ENCODE measurements around the gene ADAMTS18. TPM values are rescaled to one million over a fixed set of nuclear protein-coding genes. Genes with fewer than 3 reads are reported as not detected.

ADAMTS18 gene
- total RNA-seq, 1 donor from 2014 or later, result not detected

DNA sequence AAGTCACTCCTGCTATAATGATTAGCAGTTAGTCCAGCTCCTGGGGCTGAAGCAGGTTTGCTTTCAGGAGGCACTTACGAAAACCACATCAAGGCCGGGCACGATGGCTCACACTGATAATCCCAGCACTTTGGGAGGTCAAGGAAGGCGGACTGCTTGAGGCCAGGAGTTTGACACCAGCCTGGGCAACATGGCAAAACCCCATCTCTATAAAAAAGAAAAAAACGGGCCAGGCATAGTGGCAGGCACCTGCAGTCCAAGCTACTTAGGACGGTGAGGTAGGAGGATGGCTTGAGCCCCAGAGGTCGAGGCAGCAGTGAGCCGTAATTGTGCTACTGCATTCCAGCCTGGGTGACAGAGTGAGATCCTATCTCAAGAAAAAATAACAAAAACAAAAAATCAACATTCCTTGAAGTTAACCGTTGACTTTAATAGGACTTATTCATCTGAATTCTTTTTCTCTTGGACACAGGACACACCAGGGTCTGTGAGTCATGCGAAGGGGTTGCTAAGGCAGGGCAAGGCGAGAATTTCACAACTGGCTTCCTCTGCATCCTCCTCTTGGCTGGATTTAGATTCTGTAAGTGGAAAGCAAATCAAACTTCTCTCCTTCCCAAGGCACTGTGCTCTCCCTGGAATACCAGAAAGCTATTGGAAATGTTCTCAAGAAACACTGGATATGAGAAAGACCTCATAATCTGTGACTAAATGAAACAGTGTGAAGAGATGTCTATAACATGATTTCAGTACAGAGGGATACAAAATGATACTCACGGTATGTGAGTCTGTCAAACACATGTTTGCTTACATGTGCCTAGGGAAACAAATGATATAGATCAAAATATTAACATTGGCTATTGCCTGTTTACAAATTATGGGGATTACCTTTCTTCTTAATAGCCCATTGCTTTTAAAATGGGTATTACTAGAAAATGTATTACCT, 136.1 kb downstream of the ADAMTS18 start:
- H3K36me3 ChIP-seq, result no peaks in the 10 kb centered on the region
- no peak overlapping the region for H3K27ac ChIP-seq (replicated peaks)
- H3K27me3 ChIP-seq (ENCODE audit: low read depth), result peaks cover 3% of the 10 kb centered on the region
- DNase-seq, result no peak
- H3K4me3 ChIP-seq, result no peak overlapping the region
- H3K4me1 ChIP-seq, result no peaks in the 10 kb centered on the region
- intact Hi-C loops (cut with micrococcal nuclease), result no loop called here
- no peaks in the 10 kb centered on the region for H3K9me3 ChIP-seq (replicated peaks)
- TF ChIP-seq, protein P1, sequence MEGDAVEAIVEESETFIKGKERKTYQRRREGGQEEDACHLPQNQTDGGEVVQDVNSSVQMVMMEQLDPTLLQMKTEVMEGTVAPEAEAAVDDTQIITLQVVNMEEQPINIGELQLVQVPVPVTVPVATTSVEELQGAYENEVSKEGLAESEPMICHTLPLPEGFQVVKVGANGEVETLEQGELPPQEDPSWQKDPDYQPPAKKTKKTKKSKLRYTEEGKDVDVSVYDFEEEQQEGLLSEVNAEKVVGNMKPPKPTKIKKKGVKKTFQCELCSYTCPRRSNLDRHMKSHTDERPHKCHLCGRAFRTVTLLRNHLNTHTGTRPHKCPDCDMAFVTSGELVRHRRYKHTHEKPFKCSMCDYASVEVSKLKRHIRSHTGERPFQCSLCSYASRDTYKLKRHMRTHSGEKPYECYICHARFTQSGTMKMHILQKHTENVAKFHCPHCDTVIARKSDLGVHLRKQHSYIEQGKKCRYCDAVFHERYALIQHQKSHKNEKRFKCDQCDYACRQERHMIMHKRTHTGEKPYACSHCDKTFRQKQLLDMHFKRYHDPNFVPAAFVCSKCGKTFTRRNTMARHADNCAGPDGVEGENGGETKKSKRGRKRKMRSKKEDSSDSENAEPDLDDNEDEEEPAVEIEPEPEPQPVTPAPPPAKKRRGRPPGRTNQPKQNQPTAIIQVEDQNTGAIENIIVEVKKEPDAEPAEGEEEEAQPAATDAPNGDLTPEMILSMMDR (IDR thresholded peaks at IDR 0.05; ENCODE audit: borderline replicate concordance), result no peak

DNA sequence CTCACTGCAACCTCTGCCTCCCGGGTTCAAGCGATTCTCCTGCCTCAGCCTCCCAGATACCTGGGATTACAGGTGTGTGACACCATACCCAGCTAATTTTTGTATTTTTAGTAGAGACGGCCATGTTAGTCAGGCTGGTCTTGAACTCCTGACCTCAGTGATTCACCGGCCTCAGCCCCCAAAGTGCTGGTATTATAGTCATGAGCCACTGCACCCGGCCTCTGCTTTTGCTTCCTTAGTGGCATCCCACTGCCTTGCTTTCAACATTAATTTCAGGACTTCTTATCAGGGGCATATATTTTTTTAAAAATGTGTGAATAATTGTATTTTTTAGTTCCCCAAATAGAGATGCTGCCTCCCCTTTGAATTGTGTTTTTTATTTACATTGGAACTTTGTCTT, 136.8 kb downstream of the ADAMTS18 start:
- TF ChIP-seq, protein P1 (IDR thresholded peaks at IDR 0.05; ENCODE audit: borderline replicate concordance), result no peak
- no peaks in the 10 kb centered on the region for H3K4me1 ChIP-seq
- H3K27me3 ChIP-seq (ENCODE audit: low read depth), result peaks cover 3% of the 10 kb centered on the region
- DNase-seq, result no peak
- H3K36me3 ChIP-seq, result no peaks in the 10 kb centered on the region
- H3K4me3 ChIP-seq, result no peak overlapping the region
- no peaks in the 10 kb centered on the region for H3K9me3 ChIP-seq (replicated peaks)
- intact Hi-C loops (cut with micrococcal nuclease), result no loop called here
- no peak overlapping the region for H3K27ac ChIP-seq (replicated peaks)

DNA sequence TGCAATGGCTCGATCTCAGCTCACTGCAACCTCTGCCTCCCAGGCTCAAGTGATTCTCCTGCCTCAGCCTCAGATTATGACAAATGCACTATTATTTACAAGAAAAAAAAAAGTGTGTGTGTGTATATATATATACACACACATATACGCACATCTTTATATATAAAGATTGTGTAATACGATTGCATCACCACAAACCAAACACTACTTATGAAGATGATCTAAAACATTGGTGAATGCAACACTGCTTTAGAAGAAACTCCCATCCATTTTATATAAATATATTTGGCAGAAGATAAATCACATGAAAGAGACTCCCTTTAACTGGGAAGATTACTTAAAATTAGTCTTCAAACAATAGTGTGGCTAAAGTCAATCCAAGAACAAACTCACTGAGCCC, 138.9 kb downstream of the ADAMTS18 start:
- H3K4me1 ChIP-seq, result no peaks in the 10 kb centered on the region
- no peak overlapping the region for H3K27ac ChIP-seq (replicated peaks)
- TF ChIP-seq, protein P1 (IDR thresholded peaks at IDR 0.05; ENCODE audit: borderline replicate concordance), result no peak
- H3K9me3 ChIP-seq (replicated peaks), result no peaks in the 10 kb centered on the region
- no peak overlapping the region for H3K4me3 ChIP-seq
- no peak for DNase-seq
- H3K36me3 ChIP-seq, result no peaks in the 10 kb centered on the region
- intact Hi-C loops (cut with micrococcal nuclease), result no loop called here
- peaks cover 3% of the 10 kb centered on the region for H3K27me3 ChIP-seq (ENCODE audit: low read depth)

DNA sequence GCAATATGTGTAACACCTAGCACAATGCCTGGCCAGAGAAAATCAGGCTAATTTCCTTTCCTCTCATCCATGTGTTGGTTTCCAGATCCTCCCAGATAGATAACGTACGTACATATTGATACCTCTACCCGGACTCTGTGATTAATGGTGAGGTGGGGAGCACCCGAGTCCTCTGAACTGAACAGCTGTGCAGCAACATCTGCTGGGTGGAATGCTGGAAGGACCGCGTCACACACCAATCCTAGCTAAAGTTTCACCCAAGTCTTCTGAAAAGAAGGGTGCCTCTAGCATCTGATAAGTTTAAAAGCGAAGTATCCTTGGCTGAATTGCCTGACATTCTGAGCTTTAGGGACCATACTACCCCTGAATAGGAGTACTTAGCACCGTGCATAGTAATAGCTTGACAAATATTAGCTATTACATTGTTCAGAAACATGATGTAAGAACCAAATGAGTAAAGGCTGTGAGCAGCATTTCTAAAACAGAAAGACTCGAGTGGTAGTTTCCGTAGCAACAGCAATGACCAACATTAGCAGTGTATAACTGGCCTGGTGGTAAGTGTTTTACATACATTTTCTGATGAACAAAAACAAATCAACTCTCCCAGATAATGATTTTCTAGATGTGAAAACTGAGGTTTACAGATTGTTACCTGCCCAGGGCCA, 144.3 kb downstream of the ADAMTS18 start:
- Histone ChIP-seq H3K36me3 (no peaks in the 10 kb centered on the region), H3K9me3 (replicated peaks) (no peaks in the 10 kb centered on the region), H3K4me3 (no peak overlapping the region), H3K27ac (replicated peaks) (no peak overlapping the region), H3K27me3 (ENCODE audit: low read depth) (no peaks in the 10 kb centered on the region), H3K4me1 (no peaks in the 10 kb centered on the region)
- intact Hi-C loops (cut with micrococcal nuclease), result no loop called here
- TF ChIP-seq, protein P1 (IDR thresholded peaks at IDR 0.05; ENCODE audit: borderline replicate concordance), result no peak
- DNase-seq, result no peak

DNA sequence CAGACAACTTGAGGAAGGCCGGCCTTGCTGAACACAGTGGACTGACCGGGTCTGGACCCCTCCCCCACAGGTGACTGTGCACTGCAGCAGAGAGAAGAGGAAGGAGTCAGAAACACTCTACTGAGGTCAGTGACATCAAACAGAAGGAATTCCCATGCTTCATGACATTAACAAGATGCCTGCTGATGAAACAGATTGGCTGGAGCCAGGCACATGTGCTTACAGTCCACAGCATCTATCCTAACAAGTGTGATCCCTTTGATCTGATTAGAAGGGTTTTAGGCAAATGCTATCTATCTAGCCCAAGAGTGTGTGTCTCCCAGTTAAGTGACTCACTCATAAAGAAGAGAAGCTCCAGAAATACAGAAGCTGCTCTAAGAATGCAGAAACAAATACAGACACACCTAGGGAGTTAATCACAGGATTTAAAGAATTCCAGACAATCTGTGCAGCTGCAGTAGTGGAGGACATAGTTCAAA, 145.5 kb downstream of the ADAMTS18 start:
- Histone ChIP-seq H3K36me3 (no peaks in the 10 kb centered on the region), H3K4me3 (no peak overlapping the region), H3K9me3 (replicated peaks) (no peaks in the 10 kb centered on the region), H3K4me1 (no peaks in the 10 kb centered on the region), H3K27me3 (ENCODE audit: low read depth) (no peaks in the 10 kb centered on the region), H3K27ac (replicated peaks) (no peak overlapping the region)
- TF ChIP-seq, protein P1 (IDR thresholded peaks at IDR 0.05; ENCODE audit: borderline replicate concordance), result no peak
- intact Hi-C loops (cut with micrococcal nuclease), result no loop called here
- no peak for DNase-seq

Data from left ventricle myocardium inferior (tissue), 1 donor.